Activated CD4-positive, CD25-positive, alpha-beta regulatory T cell treated with anti-CD3 and anti-CD28 coated beads, Interleukin-2, amount 50 U/mL, for 16 hours (primary cell): ENCODE measurements around the gene SNX21.
"Not testable (repeated sequence)": the region's sequence is repeated elsewhere in the genome, so short reads cannot be mapped to it uniquely, and the experiment has no call there.

Source experiments
- DNase-seq: peaks from one replicate; pipeline ENCODE4 v3.0.0-alpha.2; 2020; ENCODE audit warnings: low read depth, low spot score

SNX21 gene

DNA sequence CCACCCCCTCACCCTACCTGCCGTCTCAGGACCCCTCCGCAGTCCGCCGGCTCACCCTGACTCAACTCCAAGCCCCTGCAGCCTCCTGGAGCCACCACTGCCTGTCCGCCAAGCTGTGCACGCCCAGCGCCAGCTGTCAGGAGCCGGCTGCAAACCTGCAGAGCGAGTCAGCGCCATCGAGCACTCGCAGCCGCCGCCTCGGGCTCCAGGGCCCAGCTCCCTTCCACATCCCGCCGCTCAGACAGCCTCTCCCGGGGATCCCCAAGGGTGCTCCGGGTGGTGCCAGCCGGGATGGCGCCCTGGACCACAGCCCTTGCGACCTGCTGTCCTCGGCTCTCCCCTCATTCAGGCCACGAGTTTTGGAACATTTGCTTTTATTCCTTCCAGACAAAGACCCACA lies 10.7 kb upstream of the SNX21 start:
- no peak for DNase-seq

DNA sequence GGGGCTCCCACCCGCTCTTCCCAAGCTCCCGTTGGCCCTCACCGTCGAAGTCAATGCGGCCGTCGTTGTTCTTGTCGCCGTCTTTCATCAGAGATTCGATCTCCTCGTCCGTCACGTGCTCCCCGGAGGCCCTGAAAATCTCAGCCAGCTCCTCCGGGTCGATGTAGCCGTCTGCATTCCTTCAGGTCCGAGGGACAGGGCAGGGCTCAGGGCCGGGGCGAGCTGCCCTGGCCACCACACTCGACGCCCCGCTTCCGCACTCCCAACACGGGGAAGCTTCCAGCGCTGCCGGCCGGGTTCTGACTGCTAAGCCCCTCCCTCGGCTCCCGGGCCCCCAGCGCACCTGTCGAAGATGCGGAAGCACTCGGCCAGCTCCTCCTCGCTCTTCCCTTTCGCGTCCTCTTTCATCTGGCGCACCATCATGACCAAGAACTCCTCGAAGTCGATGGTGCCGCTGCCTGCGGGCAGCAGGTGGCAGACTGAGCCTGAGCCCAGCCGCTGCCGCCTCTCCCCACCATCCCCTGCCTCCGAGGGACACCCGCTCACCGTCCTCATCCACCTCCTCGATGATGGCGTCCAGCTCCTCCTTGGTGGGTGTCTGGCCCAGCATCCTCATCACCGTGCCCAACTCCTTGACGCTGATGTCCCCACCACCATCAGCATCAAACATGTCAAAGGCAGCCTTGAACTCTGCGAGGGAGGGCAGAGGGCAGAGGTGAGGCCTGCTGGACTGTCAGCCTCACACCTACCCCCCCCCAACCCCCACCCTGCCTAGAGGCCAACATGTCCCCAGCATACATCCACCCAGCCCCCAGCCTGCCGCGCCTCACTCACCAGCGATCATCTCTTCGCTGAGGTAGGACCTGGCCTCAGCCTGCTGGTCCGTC lies 9.4 kb upstream of the SNX21 start:
- no peak for DNase-seq

DNA sequence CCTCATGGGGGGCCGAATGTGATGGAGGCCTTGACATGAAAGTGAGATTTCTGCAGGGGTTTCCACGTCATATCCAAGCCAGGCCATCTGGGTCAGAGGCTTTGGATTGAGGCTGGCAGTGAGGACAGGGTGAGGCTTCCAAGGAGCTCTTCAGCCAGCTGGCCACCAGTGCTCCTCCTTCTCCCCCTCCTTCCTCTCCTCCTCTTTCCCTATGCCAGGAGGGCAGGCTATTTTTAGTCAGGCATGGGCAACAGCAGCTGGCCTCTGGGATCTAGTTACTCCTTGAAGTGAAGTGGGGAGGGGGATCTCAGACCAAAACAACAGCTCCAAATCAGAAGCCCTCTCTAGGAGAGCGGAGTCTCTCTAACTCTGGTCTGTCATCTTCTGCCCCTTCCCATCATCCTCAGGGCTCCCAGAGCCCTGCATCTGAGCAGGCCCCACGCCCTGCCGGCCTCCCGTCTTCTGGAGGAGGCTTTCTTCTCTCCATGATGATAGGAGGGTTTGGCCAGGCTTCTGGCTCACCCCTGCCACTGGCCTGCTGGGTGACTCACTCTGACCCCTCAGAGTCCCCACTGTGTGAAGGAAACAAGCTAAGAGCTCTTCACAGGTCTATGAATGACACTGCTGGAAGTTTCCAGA lies 7.1 kb upstream of the SNX21 start:
- DNase-seq: no peak

DNA sequence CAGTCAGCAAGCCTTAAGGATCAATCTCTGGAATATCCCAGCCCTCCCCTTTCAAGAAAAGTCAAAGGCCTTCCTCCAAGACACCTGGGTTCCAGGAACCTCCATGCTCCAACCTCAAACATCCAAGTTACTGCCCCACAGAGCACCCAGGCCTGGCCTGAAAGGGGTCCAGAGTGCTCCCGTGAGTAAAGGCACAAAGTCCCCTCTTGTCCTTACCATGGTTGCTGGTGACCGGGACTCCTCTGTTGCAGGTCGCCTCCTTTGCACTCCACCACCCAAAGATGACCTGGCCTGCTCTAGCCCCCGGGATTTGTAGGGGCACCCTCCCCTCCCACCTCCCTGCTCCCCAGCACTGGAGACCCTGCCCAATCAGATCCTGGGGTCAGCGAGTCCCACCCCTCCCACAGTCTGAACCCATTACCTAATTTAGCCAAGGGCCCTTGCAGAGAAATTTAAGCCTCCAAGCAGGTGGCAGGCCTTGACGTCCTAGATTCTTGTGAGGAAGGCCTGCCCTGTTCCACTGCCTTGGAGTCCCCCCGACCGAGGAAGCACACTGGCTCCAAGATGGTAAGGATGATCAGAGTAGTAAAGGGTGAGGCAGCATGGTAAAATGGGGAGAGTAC lies 6.5 kb upstream of the SNX21 start, which contains the start of gene TNNC2:
Gene TNNC2, minus strand, starts transcription at position 283 of the 623 bp plus-strand sequence. Its CDS starts 64 bp downstream, at position 219.
- DNase-seq: no peak

DNA sequence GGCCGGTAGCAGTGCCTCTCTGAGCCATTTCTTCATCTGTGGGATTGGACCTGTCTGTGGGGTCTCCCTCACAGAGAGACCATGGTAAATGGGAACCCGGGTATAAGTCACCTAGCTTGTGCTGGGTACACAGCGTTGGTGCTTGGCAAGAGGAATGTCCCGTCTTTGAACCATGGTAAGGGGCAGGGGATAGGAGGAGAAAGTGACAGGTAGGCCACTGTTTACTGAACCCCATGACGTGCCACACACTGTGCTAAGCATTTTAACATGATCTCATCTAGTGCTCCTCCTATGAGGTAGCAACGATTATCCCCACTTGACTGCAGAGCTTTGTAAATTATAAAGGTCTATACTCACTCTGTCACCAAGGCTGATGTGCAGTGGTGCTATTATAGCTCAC lies 5.9 kb upstream of the SNX21 start:
- DNase-seq: no peak

DNA sequence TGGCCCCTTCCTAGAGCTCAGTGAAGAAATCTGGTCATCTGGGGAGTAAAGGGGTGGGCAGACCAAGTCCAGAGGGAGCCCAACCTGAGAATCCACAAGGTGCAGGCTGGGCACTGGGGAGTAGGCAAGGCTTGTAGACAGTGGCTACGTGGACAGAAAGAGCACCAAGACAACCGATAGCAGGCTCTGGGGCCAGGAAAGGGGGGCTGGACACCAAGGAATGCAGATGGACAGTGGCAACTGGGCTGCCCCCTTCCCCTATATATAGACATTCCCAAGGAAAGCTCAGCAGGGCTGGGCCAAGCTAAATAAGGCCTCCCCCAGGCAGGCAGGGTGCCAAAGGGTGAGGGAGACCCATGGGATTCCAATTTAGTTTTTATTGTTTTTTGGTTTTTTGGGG lies 5.0 kb upstream of the SNX21 start:
- no peak for DNase-seq

DNA sequence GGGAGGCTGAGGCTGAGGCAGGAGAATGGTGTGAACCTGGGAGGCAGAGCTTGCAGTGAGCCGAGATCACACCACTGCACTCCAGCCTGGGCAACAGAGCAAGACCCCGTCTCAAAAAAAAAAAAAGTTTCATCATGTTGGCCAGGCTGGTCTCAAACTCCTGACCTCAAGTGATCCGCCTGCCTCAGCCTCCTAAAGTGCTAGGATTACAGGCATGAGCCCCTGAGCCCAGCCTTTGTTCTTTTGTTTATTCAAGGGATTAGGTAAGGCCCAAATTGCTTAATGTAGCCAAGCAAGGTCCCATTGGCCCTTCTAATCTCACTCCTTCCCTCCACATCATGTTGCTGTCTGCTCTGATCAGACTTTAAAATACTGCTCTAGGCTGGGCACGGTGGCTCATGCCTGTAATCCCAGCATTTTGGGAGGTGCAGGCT lies 3.9 kb upstream of the SNX21 start:
- not testable (repeated sequence) for DNase-seq

DNA sequence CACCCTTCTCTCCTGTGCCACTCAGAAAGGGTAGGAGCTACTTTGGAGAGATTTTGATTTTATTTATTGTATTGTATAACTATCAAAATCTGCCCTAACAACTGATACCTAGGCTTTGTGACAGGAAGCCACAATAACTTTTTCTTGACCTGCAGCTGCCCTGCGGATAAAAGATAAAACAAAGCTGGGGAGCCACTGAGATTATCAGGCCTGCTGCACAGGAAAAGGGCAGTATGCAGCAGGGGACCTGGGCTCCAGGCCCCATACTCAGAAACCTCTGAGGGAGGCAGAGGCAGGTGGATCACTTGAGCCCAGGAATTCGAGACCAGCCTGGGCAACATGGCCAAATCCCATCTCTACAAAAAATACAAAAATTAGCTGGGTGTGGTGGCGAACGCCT lies 980 bp upstream of the SNX21 start:
- no peak for DNase-seq

DNA sequence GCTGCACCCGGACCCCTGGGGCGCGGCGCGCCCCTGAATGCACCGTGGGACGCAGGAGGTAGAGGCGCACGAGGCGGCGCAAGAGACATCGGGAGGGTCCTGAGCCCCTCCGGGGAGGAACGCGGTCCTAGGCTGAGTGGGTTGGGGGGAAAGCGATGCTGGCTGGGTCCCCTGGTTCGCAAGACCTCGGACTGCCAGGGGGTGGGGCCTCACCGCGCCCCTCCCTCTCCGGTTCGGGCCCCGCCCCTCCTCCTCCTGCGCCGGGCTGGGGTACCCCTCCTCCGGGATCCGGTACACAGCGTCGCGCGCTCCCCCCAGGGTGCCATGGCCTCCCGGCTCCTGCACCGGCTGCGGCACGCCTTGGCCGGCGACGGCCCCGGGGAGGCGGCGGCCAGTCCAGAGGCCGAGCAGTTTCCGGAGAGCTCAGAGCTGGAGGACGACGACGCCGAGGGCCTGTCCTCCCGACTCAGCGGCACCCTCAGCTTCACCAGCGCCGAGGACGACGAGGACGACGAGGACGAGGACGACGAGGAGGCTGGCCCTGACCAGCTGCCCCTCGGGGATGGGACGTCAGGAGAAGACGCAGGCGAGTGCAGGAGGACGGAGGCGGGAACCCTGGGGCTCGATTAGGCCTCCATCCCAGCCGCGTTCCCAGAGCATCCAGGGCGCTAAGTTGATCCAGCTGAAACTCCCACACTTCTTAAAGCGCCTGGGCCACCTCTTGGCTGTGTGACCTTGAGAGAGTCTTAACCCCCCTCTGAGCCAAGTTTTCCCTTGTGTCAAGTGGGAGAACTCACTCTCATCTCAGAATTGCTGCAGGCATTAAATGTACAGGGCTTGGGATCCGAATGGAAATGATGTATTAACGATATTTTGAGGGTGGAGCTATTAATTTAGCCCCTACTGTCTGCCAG lies 541 bp downstream of the SNX21 start:
- no peak for DNase-seq

DNA sequence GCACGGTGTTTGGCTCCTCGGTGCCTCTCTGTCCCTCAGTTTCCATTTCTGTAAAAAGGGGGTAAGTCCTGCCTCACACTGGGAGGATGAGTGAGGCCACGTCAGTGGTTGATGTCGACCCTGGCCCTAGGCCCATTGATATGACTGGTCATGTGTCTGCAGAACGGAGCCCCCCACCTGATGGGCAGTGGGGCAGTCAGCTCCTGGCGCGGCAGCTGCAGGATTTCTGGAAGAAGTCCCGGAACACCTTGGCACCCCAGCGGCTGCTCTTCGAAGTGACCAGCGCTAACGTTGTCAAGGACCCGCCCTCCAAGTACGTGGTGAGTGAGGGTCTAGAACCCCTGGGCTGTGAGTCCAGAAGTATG lies 1.2 kb downstream of the SNX21 start:
- DNase-seq: no peak

DNA sequence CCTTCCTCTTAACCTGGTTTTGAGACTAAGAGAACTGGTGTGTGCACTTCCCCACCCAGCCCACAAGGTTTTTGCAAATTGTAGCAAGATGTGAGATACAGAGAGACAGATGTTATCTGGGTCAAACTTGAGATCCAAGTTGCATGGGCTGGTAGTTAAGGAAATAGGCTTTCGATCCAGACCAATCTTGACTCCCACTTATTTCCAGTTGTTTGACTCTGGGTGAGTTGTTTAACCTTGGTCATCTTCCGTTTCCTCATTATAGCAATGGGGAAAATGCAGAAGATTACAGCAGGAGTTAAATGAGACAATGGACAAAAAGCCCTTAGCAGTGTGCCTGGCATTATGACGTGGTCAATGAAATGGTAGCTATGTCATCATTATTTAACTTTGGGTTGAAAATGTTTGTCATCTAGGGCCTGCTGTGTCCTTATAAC lies 1.7 kb downstream of the SNX21 start:
- no peak for DNase-seq

DNA sequence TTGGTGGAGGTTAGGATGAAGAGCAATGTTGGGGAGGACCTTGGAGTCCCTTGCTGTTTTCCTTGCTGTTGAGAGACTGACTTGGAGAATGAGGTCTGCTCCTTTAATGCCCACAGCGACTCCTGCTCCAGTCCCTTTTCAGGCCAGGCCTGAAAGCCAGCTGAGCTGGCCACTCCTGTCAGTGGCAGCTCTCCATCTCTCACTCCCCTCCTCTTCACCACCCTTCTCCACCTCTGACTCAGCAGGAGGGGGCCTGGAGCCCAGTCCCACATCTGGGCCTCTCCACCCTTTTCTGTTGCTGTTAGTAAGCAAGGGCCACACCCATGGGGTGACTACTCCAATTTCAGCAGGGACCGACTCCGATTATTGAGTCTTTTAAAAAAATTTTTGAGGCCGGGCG lies 2.2 kb downstream of the SNX21 start:
- DNase-seq: no peak

DNA sequence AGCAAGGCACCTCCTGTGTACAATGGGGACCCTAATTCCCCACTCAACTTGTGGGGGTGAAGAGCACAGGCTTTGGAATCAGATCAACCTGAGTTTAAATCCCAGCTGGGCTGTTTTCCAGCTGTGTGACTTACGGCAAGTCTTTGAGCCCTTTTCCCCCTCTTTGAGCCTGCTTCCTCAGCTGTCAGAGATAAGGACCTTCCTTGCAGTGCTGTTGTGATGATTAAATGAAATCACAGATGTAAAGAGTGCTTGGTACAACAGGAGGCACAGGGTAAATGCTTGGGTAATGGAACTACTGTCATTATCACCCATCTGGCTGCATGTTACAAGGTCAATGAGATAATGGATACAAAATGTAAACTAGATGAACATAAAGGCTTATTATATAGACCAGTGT lies 3.2 kb downstream of the SNX21 start:
- DNase-seq: no peak

DNA sequence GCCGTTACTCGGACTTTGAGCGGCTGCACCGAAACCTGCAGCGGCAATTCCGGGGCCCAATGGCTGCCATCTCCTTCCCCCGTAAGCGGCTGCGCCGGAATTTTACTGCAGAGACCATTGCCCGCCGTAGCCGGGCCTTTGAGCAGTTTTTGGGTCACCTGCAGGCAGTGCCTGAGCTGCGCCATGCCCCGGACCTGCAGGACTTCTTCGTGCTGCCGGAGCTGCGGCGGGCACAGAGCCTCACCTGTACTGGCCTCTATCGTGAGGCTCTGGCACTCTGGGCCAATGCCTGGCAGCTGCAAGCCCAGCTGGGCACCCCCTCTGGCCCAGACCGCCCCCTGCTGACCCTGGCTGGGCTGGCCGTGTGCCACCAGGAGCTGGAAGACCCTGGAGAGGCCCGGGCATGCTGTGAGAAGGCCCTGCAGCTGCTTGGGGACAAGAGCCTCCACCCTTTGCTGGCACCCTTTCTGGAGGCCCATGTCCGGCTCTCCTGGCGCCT lies 7.2 kb downstream of the SNX21 start:
- DNase-seq: no peak

DNA sequence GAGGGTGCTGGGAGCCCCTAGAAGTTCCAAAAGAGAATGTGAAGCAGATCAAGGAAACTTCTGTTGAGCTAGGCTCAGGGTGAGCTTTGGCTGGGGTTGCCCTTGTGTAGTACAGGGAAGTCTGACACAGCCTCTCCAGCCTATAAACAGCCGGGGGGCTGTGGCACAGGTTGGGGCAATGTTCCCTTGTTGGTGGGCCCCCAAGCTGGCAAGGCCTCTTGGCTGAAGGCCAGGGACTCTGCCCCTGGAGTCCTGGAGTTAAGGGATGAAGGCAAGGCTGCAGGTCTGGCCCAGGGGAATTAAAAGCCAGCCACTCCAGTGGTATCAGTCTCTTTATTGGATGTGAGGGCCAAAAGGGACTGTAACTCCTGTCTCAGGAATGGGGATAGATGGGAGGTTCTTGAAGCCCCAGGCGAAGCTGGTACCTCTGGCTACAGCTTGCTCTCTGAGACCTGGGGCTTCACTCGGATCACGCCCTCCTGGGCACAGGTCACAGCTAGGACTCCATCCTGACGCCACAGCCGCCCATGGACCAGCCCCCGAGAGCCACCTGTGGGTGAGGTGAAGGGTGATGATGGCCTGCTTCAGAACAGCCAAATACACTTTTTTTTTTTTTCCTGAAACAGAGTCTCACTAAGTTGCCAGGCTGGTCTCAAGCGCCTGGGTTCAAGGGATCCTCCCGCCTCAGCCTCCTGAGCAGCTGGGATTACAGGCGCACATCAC lies 8.0 kb downstream of the SNX21 start:
- DNase-seq: no peak

DNA sequence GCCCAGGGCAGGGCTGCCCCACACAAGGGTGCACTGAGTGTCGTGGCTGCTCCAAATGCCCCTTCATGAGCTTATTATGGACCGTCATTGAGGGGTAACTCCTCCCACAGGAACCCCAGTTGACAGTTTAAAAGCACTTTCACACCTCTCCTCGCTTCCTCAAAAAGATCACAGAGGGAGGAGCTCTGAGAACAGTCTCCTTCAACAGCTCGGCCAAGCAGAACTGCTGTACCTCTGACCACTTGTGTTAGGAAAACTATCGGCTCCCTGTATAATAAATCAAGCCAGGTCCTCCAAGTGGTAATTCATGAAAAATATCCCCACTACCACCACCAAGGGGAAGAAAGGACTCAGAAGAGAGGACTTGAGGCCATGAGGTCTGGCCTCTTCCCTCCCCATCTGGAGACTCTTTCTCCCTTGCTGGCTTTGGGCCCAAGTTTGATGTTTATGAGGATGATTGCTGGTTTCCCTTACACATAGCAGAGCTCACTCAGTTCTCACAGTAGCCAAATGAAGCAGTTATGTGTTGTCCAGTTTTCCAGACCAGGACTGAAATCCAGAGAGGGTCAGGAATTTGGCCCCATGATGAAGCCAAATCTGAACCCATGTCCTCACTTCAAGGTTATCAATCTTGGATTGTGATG lies 8.7 kb downstream of the SNX21 start:
- no peak for DNase-seq

DNA sequence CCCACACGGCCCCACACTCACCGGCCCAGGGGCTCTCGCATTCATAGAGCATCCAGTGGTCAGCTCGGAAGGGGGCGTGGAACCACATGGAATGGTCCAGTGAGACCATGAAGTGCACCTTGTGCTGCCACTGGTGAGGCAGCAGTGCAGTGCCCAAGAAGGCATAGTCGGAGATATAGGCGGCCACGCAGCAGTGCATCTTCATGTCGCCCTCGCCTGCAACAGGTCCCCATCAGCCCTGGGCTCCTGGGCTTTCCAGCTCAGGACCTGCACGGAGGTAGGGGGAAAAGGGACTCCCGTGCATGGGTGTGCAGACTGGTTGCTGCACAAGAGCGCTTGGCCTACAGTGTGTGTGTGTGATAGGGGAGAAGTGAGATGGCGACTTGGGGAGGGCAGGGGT lies 9.9 kb downstream of the SNX21 start:
- DNase-seq: no peak

DNA sequence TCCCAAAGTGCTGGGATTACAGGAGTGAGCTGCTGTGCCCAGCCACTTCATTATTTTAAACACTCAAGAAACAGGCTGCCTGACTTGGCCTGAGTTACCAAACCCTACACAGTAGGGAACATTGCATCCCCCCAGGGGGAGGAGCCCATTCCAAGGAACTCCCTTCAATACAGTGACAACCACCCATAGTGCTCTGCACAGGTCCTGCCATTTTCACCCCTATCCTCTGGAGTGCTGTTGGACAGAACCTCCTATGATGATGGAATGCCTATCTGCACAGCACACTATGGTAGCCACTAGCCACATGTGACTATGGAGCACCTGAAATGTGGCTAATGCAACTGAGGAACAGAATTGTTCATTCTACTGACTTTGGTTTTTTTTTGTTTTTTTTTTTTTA lies 11.9 kb downstream of the SNX21 start:
- no peak for DNase-seq

DNA sequence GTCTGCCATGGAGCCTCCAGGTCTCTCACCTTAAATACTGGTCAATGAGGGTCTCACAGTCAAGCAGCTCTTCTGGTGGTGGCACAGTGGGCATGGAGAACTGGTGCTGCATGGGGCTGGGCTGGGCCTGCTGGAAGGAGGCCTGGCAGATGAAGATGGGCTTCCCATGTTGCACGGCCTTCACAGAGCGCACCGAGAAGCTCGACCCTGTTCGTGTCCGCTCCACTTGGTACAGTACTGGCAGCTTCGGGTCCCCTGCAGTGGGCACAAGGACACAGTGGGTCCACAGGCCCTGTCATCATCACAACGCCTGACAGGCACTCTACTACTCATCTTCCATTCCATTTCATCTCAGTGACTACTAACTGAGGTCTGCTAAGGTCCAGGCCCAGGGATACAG lies 14.8 kb downstream of the SNX21 start:
- no peak for DNase-seq

DNA sequence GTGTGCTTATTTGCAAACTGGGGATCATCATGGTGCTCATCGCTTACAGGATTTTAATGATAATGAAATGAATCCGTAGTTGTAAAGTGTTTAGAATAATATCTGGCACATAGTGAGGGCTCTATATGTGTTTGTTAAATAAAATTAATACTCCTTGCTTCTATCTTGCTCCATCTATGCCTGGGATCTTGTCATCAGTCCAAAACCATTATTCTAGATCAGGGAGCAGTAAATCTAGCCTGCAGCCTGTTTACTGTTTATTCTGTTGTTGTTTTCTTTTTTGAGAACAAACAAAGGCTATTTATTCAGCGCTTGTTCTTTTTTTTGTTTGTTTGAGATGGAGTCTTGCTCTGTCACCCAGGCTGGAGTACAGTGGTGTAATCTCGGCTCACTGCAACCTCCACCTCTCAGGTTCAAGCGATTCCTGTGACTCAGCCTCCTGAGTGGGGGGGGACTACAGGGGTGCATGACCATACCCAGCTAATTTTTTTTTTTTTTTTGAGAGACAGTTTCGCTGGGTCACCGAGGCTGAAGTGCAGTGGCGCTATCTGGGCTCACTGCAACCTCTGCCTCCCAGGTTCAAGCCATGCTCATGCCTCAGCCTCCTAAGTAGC lies 15.5 kb downstream of the SNX21 start:
- no peak for DNase-seq
